ENCODE results near the gene EMP1.

GRCh38 chr12:13178568-13179210, 17.8 kb upstream of the EMP1 start:
- TF ChIP-seq CTCF (conservative IDR thresholded peaks at IDR 0.05; ENCODE audit: low read depth in 2 of 2), result no peak
- no peak for TF ChIP-seq POLR2AphosphoS5 (IDR thresholded peaks at IDR 0.05; ENCODE audit: low read depth)

Data from GM23338 (cell line).